ENCODE measurements around the gene KRT82.
"Not testable (repeated sequence)": the region's sequence is repeated elsewhere in the genome, so short reads cannot be mapped to it uniquely, and the experiment has no call there.

KRT82 gene

DNA sequence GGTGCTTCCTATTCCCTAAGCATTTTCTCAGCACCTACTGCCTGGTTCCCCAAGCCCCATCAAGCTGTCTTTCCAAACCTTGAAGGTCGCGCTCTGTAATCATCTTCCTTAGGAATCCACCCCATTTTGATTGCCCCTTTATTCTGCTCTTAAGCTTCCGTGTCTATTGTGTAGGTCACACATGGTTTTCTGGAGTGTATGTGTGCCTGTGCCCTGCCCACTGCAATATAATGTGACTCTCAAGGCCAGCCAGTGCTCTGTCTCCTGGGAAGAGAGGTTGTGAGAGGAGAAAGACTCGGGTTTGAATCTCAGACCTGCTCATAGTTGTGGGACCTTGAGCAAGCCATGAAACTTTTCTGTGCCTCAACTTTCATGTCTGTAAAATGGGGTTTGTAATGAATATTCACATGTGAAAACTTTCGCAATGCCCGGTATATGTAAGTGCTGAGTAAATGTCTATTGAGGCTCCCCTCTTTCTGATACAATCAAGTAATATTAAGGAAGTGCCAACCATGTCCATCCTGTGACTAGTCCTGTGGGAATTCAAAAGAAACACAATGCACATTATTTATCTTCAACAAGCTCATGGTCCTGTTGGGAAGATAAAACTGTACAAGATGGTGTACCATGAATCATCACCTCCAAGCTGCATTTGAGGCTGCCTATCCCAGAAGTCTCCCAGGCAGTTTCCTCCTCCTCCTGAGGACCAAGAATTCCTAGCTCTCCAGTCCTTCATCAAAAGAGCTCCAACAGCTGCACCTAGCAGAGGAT lies 28.8 kb upstream of the KRT82 start:
- DNase-seq = no peak

DNA sequence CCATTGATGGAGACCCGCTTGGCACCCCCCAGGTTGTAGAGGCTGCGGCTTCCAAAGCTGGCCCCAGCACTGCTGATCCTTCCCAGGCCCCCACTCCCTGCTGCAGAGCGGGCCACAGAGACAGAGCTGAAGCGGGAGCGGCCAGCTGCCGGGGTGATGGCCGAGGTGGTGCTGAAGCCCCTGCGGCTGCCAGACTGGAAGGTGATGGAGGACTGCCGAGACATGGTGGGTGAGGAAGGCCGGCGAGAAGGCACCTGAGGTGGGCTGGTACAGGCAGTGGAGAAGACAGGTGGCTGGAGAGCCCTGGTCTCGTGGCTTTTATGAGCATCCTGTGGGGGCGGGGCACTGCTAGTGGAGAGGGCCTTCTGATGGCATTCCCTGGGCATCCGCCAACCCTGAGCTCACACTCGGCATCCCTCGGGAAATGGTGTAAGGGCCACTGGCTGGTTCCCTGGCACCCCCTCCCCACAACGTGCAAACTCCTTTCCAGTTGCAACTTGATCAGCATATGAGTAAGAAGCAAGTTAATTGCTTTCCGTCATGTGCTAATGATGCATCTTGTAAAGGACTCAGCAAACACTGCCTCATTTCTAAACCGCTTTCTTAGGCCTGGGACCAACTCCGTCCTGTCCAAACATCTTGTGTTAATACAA lies 28.1 kb upstream of the KRT82 start, which contains the start of gene KRT75:
TSS of gene KRT75 (minus strand) at position 291 of the 653 bp plus-strand sequence. CDS start at position 224, 67 bp downstream.
- no peak for DNase-seq

DNA sequence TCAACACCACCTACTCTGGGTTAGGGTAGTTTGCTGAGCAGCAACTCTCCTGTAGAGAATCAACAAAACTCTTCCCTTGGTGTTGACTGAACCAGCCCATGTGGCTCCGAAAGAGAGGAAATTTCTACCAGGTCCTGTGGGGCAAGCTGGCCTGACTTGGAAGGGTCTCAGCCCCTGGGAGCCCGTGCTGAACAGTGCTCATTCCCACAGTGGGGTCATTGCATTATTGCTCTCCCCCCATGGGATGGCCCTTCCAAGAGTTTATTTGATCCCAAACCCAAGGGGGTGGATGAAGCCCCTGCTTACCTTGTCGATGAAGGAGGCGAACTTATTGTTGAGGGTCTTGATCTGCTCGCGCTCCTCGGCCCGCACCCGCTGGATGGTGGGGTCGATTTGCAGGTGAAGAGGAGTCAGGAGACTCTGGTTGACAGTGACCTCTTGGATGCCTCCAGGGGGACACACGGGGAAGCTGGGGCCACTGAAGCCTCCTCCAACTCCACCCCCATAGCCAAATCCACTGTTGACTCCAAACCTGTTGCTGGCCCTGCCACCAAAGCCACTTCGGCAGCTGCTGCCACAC lies 27.5 kb upstream of the KRT82 start:
- DNase-seq = no peak

DNA sequence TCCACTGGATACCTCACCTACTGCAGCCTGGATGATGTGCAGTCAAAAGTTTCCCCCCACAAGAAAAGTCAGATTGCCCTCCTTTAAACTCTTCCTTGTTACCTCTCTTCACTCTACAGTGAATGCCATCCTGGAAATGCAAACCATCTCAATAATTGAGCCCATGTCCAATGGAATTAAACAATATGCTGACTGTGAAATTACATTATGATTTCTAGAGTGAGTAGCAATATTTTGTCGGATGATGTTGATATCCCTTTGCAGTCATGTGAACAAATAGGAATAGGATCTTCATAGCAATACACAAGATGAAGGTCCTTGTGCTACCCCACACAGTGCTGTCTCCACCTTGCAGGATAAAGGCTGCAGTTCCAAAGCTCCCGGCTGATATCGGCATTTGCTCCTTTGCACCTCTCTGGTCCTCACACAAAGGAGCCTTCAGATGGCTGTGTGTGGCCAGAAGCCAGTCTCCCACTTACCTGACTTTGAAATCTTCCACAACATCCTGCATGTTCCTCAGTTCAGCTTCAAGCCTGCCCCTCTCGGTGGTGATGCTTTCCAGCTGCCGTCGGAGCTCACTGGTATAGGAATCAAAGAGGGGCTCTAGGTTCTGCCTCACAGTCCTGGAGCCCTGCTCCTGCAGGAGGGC lies 26.5 kb upstream of the KRT82 start:
- no peak for DNase-seq

DNA sequence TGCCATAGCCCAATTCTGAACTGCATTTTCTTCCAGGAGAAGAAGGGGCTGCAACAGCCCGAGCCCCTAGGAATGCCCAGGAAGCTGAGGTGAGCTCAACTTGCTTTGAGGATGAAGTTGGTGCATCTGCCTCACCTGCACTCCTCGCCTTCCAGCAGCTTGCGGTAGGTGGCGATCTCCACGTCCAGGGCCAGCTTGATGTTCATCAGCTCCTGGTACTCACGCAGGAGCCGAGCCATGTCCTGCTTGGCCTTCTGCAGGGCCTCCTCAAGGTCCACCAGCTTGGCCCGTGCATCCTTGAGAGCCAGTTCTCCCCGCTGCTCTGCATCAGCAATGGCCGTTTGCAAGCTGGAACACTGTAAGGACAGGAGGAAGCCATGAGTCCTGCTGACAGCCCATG lies 22.0 kb upstream of the KRT82 start:
- DNase-seq = peak in 1 of 2 experiments; percentile 3

DNA sequence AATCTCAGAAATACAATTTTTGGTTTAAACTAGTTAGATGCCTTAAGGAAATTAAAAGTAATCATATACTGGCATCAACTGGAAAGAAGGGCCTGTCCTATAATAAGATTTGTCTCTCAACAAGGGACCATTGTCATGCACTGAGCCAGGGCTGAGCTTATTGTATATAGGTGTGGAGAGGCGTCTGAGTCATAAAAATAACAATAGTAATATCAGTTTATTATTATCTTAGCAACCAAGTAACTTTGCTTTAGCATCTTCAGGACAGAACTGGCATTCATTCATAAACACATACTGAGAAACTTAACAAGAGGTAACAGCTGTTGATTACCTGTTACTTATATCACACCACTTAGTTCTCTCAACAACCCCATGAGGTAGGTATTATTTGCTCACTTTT lies 20.9 kb upstream of the KRT82 start:
- DNase-seq = no peak

DNA sequence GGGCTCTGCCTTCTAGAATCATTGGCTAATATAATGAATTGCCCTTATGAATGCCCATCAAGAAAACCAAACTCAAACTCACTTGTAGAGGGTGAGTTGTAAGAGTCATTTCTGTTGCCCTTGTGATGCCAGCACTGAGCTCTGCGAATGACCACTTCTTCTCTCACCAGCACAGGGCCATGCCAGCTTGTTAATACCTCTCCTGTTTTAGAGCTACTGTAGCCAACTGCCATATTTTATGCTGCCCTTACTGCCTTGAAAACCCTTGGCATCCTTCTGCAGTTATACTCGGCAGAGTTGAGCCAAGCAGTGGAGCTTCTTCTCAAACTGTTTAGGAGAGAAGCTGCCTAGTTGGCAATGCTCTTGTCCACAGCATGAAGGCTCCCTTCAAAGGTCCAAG lies 19.9 kb upstream of the KRT82 start:
- DNase-seq = no peak

DNA sequence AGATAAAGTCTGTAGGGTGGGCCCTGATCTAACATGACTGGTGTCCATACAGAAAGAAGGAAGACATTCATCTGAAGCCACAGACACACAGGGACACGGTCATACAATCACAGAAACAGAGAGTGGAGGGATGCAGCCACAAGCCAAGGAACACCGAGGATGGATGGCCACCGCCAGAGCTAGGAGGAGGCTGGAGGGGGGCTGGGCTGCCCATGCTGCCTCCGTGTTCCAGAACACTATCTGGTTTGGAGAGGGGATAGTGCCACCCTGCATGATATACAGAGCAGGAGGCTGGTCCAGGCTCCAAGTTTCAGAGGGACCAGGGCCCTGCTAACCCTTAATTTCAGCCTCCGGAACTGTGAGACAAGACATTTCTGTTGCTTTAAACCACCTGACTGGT lies 19.3 kb upstream of the KRT82 start:
- DNase-seq = no peak

DNA sequence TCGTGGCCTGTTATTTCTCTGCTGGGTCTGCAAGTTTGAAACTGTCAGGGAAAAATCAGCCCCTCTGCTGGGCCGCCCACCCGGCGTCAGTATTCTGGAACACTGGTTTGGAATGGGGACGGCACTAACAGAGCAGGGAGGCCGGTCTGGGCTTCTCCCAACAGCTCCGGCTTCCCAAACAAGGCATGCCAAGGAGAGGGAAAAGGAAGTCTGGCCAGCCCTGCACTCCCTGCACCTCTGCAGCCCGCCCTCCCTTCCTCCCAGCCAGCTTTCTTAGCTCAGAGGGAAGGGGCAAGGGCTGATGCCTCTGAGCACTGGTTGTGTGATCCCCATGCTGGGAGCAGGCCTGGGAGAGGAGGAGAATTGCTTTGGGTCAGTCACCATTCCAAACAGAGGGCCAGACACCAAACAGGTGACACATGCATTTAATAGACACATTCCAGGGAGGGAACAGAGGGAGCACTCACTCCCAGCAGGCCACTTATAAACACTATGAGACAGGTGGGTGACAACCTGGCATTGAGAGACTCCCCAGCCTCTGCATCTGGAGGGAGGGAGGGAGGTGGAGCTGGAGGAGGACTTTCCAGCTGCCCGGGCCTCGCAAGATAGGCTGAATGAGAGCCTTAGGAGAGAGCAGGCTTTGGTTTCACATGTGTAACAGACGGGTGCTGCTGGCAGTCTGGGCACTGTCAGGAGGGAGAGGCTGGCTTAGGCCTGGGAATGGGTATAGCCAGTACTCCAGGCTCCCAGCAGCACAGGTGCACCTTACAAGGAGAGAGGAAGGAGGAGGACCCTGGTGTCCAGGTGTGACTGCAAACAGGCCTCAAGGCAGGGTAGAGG lies 17.7 kb upstream of the KRT82 start:
- DNase-seq = no peak

DNA sequence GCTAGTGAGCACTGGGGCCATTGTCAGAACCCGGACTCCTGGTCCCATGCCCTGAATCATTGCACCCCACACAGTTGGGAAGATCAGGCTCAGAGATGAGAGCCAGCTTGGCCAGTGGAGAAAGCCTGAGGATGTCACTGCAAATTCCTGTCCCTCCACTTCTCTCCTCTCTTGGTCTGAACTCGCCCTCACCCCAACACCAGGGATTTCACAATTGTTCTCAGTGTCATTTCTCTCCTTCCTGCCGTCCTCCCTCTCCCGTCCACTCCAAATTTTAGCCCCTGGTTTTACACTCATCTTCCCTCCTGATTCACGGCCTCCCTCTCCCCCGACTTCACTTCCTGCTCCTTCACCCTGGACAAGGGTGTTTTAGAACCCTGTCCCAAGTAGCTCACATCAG lies 16.9 kb upstream of the KRT82 start:
- no peak for DNase-seq

DNA sequence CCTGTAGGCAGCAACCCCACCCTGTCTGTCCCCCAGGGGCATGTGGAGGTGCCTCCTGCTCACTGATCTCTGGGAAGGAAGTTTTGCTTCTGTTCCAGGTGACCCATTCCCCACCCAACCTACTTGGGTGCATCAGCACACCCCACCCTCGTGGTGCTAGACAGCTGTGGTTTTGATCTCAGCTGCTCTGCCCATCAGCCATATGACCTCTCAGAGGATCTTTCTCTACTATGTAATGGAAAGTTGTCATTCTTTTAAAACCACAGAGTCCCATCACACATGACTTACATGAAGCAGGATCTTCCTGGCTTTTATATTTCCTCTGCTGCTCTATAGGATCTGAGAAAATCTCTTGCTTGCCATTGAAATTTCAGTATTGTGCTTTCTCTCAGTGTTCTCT lies 13.5 kb upstream of the KRT82 start:
- no peak for DNase-seq

DNA sequence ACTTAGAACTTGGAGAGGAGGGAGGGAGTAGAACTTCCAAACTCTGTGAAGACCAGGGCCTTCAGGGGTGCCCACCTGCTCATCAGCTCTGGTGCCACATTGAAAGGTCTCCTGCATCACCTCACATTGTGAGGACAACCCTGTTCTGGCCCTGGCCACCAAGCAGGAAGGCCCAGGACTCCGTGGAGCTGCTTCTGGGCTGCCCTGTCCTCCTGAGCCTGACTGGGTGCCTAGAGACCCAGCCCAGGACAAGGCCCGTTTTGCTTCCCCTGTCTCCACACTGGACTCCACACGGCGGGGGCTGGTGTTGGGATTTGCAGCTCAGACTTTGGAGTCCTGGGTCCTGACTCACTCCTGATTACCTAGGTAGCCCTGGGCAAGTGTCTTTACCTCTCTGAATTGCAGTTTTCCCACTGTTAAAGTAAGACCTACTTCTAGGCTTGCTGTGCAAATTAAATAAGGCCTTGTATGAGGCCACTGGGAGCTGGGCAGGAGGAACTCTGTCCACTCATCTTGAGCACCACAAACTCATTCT lies 12.5 kb upstream of the KRT82 start:
- no peak for DNase-seq

DNA sequence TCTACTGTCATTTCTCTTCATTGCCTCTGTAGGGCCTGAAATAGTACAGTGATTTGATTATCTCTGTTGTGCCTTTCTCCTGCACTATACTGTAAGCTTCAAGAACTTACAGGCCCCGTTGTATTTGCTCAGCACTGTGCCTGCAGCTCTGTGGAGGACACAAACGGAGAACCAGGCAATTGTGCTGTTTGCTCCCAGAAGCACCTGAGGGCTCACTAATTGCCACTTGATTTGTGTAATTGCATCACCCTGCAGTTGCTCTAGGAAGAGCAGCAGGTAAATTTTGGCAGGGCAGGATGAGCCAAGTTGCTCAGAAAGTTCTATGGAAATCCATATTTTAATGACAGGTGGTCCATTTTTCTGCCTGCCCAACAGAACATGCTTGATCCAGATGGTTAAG lies 11.6 kb upstream of the KRT82 start:
- DNase-seq = no peak

DNA sequence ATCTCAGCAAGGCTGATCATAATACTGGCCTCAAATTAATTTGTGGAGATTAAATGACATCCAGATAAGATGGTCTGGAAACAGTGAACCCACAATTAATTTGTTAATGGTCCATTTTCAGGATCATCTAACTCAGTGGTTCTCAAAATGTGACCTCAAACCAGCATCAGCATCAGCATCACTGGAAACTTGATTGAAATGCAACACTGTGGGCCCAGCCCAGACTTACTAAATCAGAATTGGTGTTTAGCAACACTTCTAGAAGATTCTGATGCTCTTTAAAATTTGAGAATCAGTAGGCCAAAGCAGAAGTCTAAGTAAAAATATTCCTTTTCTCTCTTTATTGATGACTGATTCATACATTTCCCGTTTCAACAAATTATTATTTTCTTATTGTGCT lies 10.7 kb upstream of the KRT82 start:
- DNase-seq = no peak

DNA sequence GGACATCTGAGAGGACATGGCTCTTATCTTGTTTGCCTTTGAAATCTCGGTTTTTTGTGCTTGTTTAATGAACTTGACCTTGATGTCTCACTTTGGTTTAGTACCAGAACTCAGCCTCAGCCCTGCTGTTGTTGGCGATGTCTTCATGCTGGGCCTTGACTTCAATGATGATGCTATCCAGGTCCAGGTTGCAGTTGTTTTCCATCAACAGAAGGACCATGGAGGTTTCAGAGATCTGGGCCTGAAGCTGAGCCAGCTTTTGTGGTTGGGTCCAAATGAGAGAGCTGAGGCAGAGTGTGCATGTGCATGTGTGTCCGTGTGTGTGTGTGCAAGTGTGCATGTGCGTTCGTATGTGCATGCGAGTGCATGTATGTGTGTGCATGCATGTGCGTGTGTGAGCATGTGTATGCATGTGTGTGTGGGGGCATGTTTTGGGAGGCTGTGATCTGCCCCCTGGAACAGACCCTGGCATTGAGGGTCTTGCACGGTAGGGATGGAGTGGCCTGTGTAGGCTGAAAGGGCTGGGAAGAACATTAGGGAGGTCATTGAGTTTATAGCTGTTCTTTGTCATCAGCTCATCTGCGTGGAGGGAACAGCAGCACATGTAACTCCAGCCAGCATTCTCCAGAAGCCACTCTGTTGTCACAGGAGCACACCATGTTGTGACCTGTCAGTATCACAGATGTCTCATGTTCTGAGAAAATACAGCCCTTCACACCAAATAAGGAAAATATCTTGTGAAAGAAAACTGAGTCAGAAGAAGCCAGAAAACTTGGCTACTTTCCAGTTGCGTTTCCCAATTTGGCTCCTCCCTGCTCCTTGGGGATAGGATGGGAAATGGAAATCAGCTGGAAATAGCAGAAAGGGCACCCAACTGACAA lies 10.0 kb upstream of the KRT82 start:
- no peak for DNase-seq

DNA sequence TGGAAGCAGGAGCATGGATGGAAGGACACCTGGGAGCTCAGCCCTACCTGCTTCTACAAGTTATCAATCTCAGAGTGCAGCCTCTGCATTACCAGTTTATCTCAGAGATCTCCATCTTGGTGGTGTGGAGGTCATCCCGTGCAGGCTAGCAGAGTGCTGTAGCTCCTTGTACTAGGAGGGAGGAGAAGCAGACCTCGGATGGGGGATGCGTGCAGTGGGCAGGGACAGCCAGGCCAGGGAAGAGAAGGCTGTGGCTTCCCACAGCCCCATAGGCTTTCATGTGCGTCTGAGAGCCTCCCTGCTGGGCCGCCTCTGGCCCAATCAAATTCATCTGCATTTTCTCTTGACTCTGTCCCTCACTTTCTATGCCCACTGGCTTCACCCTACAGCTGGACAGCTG lies 8.8 kb upstream of the KRT82 start:
- DNase-seq = no peak

DNA sequence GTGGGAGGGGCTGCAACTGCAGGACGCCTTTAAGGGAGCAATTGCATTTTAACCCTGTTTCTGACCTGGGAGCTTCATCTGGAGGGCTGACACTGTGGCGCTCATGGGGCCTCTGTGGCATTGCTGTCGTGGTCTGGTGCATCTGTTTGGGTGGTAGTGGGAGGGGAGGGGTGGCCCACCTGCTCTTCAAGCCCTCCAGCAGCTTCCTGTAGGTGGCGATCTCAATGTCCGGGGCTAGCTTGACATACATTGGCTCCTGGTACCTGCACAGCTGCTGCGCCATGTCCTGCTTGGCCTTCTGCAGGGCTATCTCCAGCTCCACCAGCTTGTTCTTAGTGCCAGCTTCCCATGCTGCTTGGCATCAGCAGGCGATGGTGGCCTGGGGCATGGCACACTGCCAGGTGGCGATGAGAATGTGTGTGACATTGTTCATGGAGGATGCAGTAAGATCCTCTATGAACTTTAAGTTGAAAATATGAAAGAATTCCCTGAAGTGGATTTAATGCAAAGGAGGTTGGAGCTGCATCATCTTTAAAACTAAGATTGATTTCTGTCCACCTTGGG lies 7.7 kb upstream of the KRT82 start:
- no peak for DNase-seq

DNA sequence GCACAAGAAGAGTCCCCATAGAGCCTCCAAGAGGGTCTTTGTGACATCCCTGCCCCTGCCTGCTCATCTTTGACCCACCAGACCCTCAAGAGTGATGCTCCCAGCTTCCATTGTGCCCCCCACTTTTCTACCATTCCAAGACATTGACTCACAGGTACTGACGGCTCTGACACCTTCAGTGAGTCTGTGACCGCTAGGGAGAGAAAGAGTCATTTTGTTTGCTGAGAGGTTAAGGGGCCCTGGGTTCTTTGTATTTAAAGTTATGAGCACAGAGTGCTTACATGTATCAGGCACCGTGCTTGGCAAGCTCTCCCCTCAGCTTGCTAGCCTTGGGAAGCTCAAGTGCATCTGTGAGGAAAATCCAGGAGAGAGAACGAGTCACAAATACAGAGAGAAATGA lies 7.1 kb upstream of the KRT82 start:
- DNase-seq = no peak

DNA sequence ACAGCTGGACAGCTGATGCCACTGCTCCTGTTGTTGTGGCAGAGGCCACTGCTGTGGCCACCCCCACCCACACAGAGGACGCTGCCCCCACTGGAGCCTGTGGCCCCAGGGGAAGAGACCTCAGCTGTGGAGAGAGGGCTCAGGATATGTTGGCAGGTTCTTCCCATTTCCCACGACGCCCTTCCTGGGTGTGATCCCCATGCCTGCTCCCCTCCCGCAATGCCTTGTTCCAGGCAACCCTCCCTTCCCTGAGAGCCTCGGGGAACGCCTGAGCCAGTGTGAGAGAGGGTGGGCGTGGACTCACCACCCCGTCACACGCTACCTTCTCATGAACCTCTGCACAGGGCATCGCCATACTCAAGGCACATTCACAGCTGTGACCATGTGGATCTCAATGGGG lies 5.7 kb upstream of the KRT82 start:
- DNase-seq = no peak

DNA sequence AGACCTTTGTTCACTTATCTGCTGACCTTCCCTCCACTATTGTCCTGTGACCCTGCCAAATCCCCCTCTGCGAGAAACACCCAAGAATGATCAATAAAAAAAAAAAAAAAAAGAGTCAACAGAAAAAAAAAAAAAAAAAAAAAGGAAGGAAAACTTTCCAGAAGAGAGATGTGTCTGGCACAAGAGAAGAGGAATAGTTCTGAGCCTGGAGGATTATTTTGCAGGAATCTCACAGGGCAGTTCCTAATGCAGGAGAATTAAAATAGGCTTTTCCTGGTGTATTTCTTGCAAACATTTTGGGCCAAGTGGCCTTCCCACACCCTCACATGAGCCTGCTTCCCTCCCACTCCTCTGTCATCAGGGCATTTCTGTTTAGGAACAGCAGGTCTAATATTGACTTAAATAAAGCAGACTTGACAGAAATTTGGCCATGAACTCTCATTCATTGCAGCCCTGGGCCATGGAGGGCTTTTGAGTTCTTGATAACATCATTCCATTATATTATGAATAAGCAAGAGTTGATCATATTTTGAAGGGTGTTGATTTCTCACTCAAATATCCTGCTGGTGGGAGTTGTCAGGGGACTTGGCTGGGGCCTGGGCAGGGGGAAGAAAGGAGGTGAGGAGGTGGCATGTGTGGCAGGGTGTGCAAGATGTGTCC lies 4.6 kb upstream of the KRT82 start:
- DNase-seq = not testable (repeated sequence)

DNA sequence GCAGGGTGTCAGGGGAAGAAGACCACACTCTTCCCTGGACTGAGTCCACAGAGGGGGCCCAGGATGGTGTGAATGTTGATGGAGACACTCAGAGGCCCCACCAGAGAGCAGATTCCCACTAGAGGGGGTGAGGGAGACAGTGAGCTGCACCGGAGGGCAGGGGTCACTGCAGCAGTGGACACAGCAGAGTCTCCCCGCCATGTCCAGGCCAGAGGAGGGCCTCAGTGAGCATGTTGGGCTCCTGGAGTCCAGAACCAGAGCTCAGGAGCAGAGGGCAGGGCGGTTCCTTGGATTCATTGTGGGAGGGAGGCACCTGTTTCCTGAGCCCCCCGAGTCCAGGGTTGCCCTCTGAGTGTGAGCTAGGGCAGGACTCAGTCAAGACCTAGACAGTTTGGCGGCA lies 1.8 kb upstream of the KRT82 start:
- DNase-seq = no peak
